Neural cell (in vitro differentiated cells): ENCODE results near the gene UNC5C.
"Not testable (repeated sequence)": the region's sequence is repeated elsewhere in the genome, so short reads cannot be mapped to it uniquely, and the experiment has no call there.

Experiments used
- CTCF ChIP-seq: fragments of 450-650 bp; IDR thresholded peaks from 2 replicates; pipeline ENCODE4 v1.5.1; 2014; ENCODE audit warnings: antibody characterized with exemption, mild to moderate bottlenecking, moderate library complexity; ENCODE audit not compliant: poor library complexity, severe bottlenecking
- EP300 ChIP-seq: fragments of 450-650 bp; conservative IDR thresholded peaks from 2 replicates; pipeline ENCODE4 v1.6.1; 2014; ENCODE audit warnings: antibody characterized with exemption, mild to moderate bottlenecking, moderate library complexity; ENCODE audit not compliant: poor library complexity, severe bottlenecking
- EZH2 ChIP-seq: fragments of 200-600, 300-800 bp; shearing (Covaris generic), sonication (generic); IDR thresholded peaks from 2 replicates; pipeline ENCODE4 v1.6.1; 2014; ENCODE audit warnings: antibody characterized with exemption, low read length, borderline replicate concordance, mild to moderate bottlenecking; ENCODE audit not compliant: insufficient read depth, poor library complexity, severe bottlenecking
- POLR2AphosphoS5 ChIP-seq: IDR thresholded peaks from 2 replicates; pipeline ENCODE4 v1.6.1; 2012
- SMC3 ChIP-seq: fragments of 450-650 bp; conservative IDR thresholded peaks from 2 replicates; pipeline ENCODE4 v1.6.1; 2014; ENCODE audit warnings: antibody characterized with exemption, mild to moderate bottlenecking, moderate library complexity; ENCODE audit not compliant: poor library complexity

- not testable (repeated sequence) for TF ChIP-seq CTCF, POLR2AphosphoS5, EZH2, EP300, SMC3
Observed at GRCh38 chr4:95171377-95171776, 377.4 kb downstream of the UNC5C start.
